ENCODE data around the gene SULF2.

SULF2 gene

DNA sequence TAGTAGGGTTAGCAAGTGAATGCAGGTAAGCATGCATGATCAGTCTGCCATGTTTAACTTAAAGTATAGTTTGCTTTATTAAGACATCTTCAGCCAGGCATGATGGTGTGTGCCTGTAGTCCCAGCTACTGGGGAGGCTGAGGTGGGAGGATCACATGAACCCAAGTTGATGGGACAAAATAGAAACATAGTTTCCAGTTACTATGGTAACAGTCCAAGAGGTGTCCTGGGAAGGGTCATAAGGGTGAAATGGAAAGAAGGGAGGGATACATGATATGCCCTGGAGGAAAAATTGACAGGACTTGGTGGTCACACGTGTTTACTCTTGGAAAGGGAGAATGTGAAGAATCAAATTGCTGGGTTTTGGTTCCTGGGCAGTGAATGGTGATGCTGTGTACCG is 139.6 kb downstream of the SULF2 start:
- TF ChIP-seq POLR2AphosphoS5 (IDR thresholded peaks at IDR 0.05; ENCODE audit: low read depth) (no peak), SPI1 (IDR thresholded peaks at IDR 0.05; ENCODE audit: borderline replicate concordance, low read depth) (no peak), GABPA (IDR thresholded peaks at IDR 0.05; ENCODE audit: low read depth) (no peak)
- TF ChIP-seq, protein P1, sequence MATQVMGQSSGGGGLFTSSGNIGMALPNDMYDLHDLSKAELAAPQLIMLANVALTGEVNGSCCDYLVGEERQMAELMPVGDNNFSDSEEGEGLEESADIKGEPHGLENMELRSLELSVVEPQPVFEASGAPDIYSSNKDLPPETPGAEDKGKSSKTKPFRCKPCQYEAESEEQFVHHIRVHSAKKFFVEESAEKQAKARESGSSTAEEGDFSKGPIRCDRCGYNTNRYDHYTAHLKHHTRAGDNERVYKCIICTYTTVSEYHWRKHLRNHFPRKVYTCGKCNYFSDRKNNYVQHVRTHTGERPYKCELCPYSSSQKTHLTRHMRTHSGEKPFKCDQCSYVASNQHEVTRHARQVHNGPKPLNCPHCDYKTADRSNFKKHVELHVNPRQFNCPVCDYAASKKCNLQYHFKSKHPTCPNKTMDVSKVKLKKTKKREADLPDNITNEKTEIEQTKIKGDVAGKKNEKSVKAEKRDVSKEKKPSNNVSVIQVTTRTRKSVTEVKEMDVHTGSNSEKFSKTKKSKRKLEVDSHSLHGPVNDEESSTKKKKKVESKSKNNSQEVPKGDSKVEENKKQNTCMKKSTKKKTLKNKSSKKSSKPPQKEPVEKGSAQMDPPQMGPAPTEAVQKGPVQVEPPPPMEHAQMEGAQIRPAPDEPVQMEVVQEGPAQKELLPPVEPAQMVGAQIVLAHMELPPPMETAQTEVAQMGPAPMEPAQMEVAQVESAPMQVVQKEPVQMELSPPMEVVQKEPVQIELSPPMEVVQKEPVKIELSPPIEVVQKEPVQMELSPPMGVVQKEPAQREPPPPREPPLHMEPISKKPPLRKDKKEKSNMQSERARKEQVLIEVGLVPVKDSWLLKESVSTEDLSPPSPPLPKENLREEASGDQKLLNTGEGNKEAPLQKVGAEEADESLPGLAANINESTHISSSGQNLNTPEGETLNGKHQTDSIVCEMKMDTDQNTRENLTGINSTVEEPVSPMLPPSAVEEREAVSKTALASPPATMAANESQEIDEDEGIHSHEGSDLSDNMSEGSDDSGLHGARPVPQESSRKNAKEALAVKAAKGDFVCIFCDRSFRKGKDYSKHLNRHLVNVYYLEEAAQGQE (IDR thresholded peaks at IDR 0.05; ENCODE audit: insufficient replicate concordance, low read depth) = no peak
- TF ChIP-seq, protein P2, sequence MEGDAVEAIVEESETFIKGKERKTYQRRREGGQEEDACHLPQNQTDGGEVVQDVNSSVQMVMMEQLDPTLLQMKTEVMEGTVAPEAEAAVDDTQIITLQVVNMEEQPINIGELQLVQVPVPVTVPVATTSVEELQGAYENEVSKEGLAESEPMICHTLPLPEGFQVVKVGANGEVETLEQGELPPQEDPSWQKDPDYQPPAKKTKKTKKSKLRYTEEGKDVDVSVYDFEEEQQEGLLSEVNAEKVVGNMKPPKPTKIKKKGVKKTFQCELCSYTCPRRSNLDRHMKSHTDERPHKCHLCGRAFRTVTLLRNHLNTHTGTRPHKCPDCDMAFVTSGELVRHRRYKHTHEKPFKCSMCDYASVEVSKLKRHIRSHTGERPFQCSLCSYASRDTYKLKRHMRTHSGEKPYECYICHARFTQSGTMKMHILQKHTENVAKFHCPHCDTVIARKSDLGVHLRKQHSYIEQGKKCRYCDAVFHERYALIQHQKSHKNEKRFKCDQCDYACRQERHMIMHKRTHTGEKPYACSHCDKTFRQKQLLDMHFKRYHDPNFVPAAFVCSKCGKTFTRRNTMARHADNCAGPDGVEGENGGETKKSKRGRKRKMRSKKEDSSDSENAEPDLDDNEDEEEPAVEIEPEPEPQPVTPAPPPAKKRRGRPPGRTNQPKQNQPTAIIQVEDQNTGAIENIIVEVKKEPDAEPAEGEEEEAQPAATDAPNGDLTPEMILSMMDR (IDR thresholded peaks at IDR 0.05; ENCODE audit: insufficient read depth, low read length) = no peak
- no peak overlapping the region for H3K27ac ChIP-seq (replicated peaks)
- no peaks in the 10 kb centered on the region for H3K27me3 ChIP-seq (ENCODE audit: insufficient read depth, poor library complexity, severe bottlenecking)
- H3K4me3 ChIP-seq (replicated peaks; ENCODE audit: insufficient read depth, low read length) = no peak overlapping the region
- DNase-seq (ENCODE audit: low read depth in 1 of 2, low spot score in 1 of 2) = no peak

DNA sequence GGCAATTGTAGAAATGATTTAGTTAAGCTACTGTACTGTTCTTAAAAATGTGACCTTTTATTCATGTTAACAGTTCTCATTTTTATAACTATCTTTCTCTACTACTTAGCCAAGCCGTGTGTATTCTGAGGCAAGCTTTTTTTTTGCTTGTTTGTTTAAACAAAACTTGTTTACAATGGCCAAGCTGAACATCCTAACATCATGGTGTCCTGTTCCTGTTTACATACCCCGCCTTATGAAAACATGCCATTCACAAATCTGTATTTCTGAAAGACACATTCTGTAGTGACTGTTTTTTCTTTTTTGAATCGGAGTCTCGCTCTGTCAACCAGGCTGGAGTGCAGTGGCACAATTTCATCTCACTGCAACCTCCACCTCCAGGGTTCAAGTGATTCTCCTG is 142.7 kb downstream of the SULF2 start:
- TF ChIP-seq, protein P2 (IDR thresholded peaks at IDR 0.05; ENCODE audit: insufficient read depth, low read length) = no peak
- TF ChIP-seq POLR2AphosphoS5 (IDR thresholded peaks at IDR 0.05; ENCODE audit: low read depth) = no peak
- TF ChIP-seq GABPA (IDR thresholded peaks at IDR 0.05; ENCODE audit: low read depth) = no peak
- TF ChIP-seq SPI1 (IDR thresholded peaks at IDR 0.05; ENCODE audit: borderline replicate concordance, low read depth) = no peak
- TF ChIP-seq, protein P1 (IDR thresholded peaks at IDR 0.05; ENCODE audit: insufficient replicate concordance, low read depth) = no peak
- no peak overlapping the region for H3K4me3 ChIP-seq (replicated peaks; ENCODE audit: insufficient read depth, low read length)

DNA sequence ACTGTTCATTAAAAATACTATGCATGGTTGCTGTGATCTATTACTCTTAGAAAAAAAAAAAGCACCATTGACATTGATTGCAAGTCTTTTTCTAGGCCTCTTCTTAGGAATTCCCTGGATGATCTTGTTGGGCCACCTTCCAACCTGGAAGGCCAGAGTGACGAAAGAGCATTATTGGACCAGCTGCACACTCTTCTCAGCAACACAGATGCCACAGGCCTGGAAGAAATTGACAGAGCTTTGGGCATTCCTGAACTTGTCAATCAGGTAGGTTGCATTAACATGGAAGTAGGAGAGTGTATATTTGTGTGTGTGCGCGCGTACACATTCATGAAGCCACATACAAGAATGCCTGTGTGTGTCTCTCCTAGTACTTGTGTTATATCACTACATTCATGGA is 143.2 kb downstream of the SULF2 start:
- Histone ChIP-seq H3K27me3 (ENCODE audit: insufficient read depth, poor library complexity, severe bottlenecking) (no peaks in the 10 kb centered on the region), H3K4me3 (replicated peaks; ENCODE audit: insufficient read depth, low read length) (no peak overlapping the region), H3K27ac (replicated peaks) (no peak overlapping the region)
- TF ChIP-seq POLR2AphosphoS5 (IDR thresholded peaks at IDR 0.05; ENCODE audit: low read depth) = no peak
- no peak for TF ChIP-seq SPI1 (IDR thresholded peaks at IDR 0.05; ENCODE audit: borderline replicate concordance, low read depth)
- TF ChIP-seq, protein P1 (IDR thresholded peaks at IDR 0.05; ENCODE audit: insufficient replicate concordance, low read depth) = no peak
- TF ChIP-seq, protein P2 (IDR thresholded peaks at IDR 0.05; ENCODE audit: insufficient read depth, low read length) = no peak
- no peak for TF ChIP-seq GABPA (IDR thresholded peaks at IDR 0.05; ENCODE audit: low read depth)
- no peak for DNase-seq (ENCODE audit: low read depth in 1 of 2, low spot score in 1 of 2)

More for the DNA sequence above, 142.7 kb downstream of the SULF2 start:
- H3K27me3 ChIP-seq (ENCODE audit: insufficient read depth, poor library complexity, severe bottlenecking) = no peaks in the 10 kb centered on the region
- DNase-seq (ENCODE audit: low read depth in 1 of 2, low spot score in 1 of 2) = no peak
- H3K27ac ChIP-seq (replicated peaks) = no peak overlapping the region
